MM.1S (cell line): ENCODE data around the gene SLIT3.
"Not testable (repeated sequence)": the region's sequence is repeated elsewhere in the genome, so short reads cannot be mapped to it uniquely, and the experiment has no call there.

Source experiments
- DNase-seq: peaks from one replicate; pipeline ENCODE4 v3.0.0-alpha.2; 2015
- H2AFZ ChIP-seq: fragments of 300-600 bp; sonication (generic); 2 replicates; pipeline ENCODE4 v1.6.0; 2016; ENCODE audit warnings: antibody characterized with exemption, low read length
- H3F3A ChIP-seq: fragments of 300-600 bp; sonication (generic); 2 replicates; pipeline ENCODE4 v1.6.1; 2016; ENCODE audit warnings: mild to moderate bottlenecking, antibody characterized with exemption, low read length, moderate library complexity, mixed read lengths; ENCODE audit not compliant: insufficient read depth
- H3K27ac ChIP-seq: fragments of 300-600 bp; sonication (generic); 2 replicates; pipeline ENCODE4 v1.5.1; 2016; ENCODE audit warnings: mild to moderate bottlenecking, low read length
- H3K27me3 ChIP-seq: fragments of 300-600 bp; sonication (generic); replicated peaks from 2 replicates; pipeline ENCODE4 v1.6.0; 2016; ENCODE audit warnings: low read length; ENCODE audit not compliant: insufficient read depth
- H3K36me3 ChIP-seq: fragments of 300-600 bp; sonication (generic); replicated peaks from 2 replicates; pipeline ENCODE4 v1.6.1; 2016; ENCODE audit warnings: mild to moderate bottlenecking, low read length, mixed read lengths; ENCODE audit not compliant: insufficient read depth
- H3K4me1 ChIP-seq: fragments of 300-600 bp; sonication (generic); 2 replicates; pipeline ENCODE4 v1.6.1; 2016; ENCODE audit warnings: low read length, mixed read lengths
- H3K4me2 ChIP-seq: fragments of 300-600 bp; sonication (generic); 2 replicates; pipeline ENCODE4 v1.6.0; 2016; ENCODE audit warnings: low read depth, low read length
- H3K4me3 ChIP-seq: fragments of 300-600 bp; sonication (generic); 2 replicates; pipeline ENCODE4 v1.5.1; 2016; ENCODE audit warnings: low read length, mixed read lengths
- H3K79me2 ChIP-seq: fragments of 300-600 bp; sonication (generic); 2 replicates; pipeline ENCODE4 v1.6.1; 2016; ENCODE audit warnings: mixed run types, low read length, mixed read lengths
- H3K9ac ChIP-seq: fragments of 300-600 bp; sonication (generic); 2 replicates; pipeline ENCODE4 v1.6.1; 2016; ENCODE audit warnings: low read length, mixed read lengths
- H3K9me2 ChIP-seq: fragments of 300-600 bp; sonication (generic); replicated peaks from 2 replicates; pipeline ENCODE4 v1.6.1; 2016; ENCODE audit warnings: mild to moderate bottlenecking, low read length, mixed read lengths; ENCODE audit not compliant: insufficient read depth
- H3K9me3 ChIP-seq: fragments of 300-600 bp; sonication (generic); replicated peaks from 2 replicates; pipeline ENCODE4 v1.6.1; 2016; ENCODE audit warnings: mild to moderate bottlenecking, low read length, mixed read lengths; ENCODE audit not compliant: insufficient read depth
- H4K20me1 ChIP-seq: fragments of 300-600 bp; sonication (generic); 2 replicates; pipeline ENCODE4 v1.6.1; 2016; ENCODE audit warnings: mild to moderate bottlenecking, low read length, moderate library complexity, mixed read lengths; ENCODE audit not compliant: insufficient read depth
- EZH2 ChIP-seq: fragments of 300-600 bp; sonication (generic); optimal IDR thresholded peaks from 2 replicates; pipeline ENCODE3; 2017; ENCODE audit warnings: low read depth, mild to moderate bottlenecking, antibody characterized with exemption, low read length, mixed read lengths
- EZH2phosphoT487 ChIP-seq: fragments of 300-600 bp; sonication (generic); IDR thresholded peaks from 2 replicates; pipeline ENCODE4 v1.6.1; 2018; ENCODE audit warnings: antibody characterized with exemption, low read length
- TF ChIP-seq, protein P1 (sequence below): fragments of 300-600 bp; sonication (generic); IDR thresholded peaks from 2 replicates; pipeline ENCODE4 v1.5.1; 2016; ENCODE audit warnings: antibody characterized with exemption, low read length, mixed read lengths

SLIT3 gene

DNA sequence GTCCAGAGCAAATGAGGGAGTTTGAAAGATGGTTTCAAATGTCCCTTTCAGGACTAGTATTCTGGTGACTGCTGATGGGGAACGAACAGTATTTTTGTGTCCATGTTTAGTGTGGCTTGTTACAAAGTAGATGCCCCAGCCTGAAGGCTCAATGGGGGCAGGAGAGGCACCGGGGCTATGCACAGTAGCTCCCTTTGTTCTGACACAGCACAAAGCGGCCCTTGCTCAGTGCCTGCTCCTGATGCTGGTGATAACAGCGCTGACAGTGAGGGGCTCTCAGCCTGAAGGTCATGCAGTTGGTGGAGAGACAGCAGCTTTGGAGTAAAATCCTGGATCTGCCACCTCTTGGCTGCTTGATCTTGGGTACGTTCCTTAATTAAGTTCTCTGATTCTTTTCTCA is 188.9 kb downstream of the SLIT3 start:
- H3K4me3 ChIP-seq = no peak overlapping the region
- H2AFZ ChIP-seq = no peak overlapping the region
- DNase-seq = no peak
- H3K27me3 ChIP-seq = no peaks in the 10 kb centered on the region
- H3K9ac ChIP-seq = no peak overlapping the region
- no peak overlapping the region for H3K27ac ChIP-seq
- H3K9me2 ChIP-seq = no peaks in the 10 kb centered on the region
- no peaks in the 10 kb centered on the region for H3K4me1 ChIP-seq
- H4K20me1 ChIP-seq = no peaks in the 10 kb centered on the region
- no peaks in the 10 kb centered on the region for H3F3A ChIP-seq
- H3K9me3 ChIP-seq = 0 out of 2 replicates have a peak, but pooled peaks cover 5% of the 10 kb centered on the region
- TF ChIP-seq EZH2phosphoT487 (no peak), EZH2 (no peak)
- TF ChIP-seq, protein P1, sequence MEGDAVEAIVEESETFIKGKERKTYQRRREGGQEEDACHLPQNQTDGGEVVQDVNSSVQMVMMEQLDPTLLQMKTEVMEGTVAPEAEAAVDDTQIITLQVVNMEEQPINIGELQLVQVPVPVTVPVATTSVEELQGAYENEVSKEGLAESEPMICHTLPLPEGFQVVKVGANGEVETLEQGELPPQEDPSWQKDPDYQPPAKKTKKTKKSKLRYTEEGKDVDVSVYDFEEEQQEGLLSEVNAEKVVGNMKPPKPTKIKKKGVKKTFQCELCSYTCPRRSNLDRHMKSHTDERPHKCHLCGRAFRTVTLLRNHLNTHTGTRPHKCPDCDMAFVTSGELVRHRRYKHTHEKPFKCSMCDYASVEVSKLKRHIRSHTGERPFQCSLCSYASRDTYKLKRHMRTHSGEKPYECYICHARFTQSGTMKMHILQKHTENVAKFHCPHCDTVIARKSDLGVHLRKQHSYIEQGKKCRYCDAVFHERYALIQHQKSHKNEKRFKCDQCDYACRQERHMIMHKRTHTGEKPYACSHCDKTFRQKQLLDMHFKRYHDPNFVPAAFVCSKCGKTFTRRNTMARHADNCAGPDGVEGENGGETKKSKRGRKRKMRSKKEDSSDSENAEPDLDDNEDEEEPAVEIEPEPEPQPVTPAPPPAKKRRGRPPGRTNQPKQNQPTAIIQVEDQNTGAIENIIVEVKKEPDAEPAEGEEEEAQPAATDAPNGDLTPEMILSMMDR = no peak
- H3K36me3 ChIP-seq = no peaks in the 10 kb centered on the region
- H3K79me2 ChIP-seq = no peaks in the 10 kb centered on the region
- no peak overlapping the region for H3K4me2 ChIP-seq

DNA sequence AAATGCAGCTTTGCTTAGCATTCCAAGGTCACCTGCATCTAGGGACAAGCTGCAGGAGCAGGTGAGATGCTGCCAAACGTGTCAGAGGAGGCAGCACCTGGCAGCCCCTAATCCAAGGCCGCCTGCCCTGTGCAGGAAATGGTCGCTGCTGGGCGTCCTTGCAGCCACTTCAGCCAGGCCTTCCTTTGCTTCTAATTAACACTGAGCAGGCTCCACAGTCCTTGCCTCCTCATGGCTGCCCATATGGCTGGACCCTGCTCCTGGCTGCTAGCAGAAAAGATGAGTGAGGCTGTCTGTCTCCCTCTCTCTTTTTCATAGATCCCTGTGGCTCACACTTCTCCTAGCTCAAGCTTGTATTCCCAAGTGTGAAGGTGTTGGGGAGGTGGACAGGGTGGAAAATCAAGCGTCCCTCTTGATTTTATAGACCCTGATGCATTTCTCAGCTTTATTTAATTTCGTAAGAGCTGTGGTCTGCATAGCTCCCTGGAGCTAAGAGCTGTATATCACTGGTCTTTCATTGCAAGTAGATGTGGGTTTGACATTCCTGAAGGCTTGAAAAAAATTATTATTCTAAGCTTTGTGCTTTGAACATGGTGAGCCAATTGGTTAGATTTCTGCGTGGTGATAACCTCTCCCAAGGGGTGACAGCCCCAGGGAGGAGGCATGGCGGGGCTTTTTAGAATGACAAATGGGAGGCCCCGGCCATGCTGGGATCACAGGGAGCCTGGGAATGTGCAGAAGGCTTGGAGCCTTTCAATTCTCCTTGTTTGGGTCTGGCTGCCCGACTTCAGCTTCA is 193.8 kb downstream of the SLIT3 start:
- Histone ChIP-seq H3K9ac (no peak overlapping the region), H3K4me2 (no peak overlapping the region), H3F3A (no peaks in the 10 kb centered on the region), H3K9me2 (no peaks in the 10 kb centered on the region), H3K4me1 (no peaks in the 10 kb centered on the region), H3K36me3 (no peaks in the 10 kb centered on the region), H2AFZ (no peak overlapping the region), H3K27me3 (no peaks in the 10 kb centered on the region), H3K79me2 (no peaks in the 10 kb centered on the region), H3K27ac (no peak overlapping the region), H3K4me3 (no peak overlapping the region), H3K9me3 (no peaks in the 10 kb centered on the region), H4K20me1 (no peaks in the 10 kb centered on the region)
- no peak for DNase-seq
- no peak for TF ChIP-seq EZH2phosphoT487
- TF ChIP-seq, protein P1 = no peak
- no peak for TF ChIP-seq EZH2

DNA sequence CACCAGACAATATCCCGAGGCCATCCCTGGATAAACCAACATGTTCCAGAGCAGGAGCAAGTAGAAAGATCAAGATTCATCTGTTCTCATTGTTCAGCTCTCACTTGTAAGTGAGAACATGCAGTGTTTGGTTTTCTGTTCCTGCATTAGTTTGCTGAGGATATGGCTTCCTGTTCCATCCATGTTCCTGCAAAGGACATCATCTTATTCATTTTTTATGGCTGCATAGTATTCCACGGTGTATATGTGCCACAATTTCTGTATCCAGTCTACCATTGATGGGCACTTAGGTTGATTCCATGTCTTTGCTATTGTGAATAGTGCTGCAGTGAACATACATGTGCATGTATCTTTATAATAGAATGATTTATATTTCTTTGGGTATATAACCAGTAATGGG is 195.4 kb downstream of the SLIT3 start:
- not testable (repeated sequence) for H3K9me3 ChIP-seq, H3F3A ChIP-seq, H4K20me1 ChIP-seq, H3K9me2 ChIP-seq, H3K27ac ChIP-seq, H3K79me2 ChIP-seq, H2AFZ ChIP-seq, H3K4me3 ChIP-seq, H3K4me1 ChIP-seq, H3K27me3 ChIP-seq, H3K4me2 ChIP-seq, H3K9ac ChIP-seq, DNase-seq, H3K36me3 ChIP-seq

DNA sequence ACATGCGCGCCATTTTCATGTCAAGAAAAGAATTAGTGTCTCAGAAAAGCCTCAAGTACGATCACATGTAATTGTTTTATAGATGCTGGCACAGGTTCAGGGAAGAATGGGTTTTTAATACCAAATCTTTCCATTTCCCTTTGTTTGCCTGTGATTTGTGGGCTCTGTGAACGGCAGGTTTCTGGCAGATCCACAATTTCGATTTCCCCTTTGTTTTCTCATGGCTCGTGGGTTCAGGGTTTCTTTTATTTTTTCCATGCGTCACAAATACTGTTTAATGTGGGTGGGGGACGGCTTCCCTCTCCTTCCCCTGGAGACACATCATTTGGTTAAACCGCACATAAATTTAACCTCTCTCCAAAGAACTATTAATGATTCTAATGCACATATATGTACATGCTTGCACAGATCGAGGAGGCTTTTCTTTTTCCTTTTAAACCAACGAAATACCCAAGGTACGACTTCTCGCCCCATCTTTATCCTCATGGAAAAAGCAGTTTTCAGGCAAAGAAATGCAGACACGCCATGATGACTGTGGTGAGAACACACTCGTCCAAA is 195.9 kb downstream of the SLIT3 start:
- H3K36me3 ChIP-seq = no peaks in the 10 kb centered on the region
- no peaks in the 10 kb centered on the region for H3K27me3 ChIP-seq
- no peak overlapping the region for H3K9ac ChIP-seq
- no peaks in the 10 kb centered on the region for H3F3A ChIP-seq
- no peak for DNase-seq
- no peaks in the 10 kb centered on the region for H3K79me2 ChIP-seq
- no peaks in the 10 kb centered on the region for H3K9me3 ChIP-seq
- H3K4me2 ChIP-seq = no peak overlapping the region
- no peaks in the 10 kb centered on the region for H4K20me1 ChIP-seq
- no peaks in the 10 kb centered on the region for H3K9me2 ChIP-seq
- H2AFZ ChIP-seq = no peak overlapping the region
- H3K4me3 ChIP-seq = no peak overlapping the region
- TF ChIP-seq, protein P1 = no peak
- TF ChIP-seq EZH2phosphoT487 = no peak
- TF ChIP-seq EZH2 = no peak
- H3K27ac ChIP-seq = no peak overlapping the region
- H3K4me1 ChIP-seq = no peaks in the 10 kb centered on the region
